GM12878 (cell line): ENCODE measurements around the gene IMMT. TPM values are rescaled to one million over a fixed set of nuclear protein-coding genes. Genes with fewer than 3 reads are reported as not detected.
A peak's percentile ranks its signal among the peaks of the same experiment; 100 is the strongest.

Experiments
- ATAC-seq: fragments of 200-7000 bp; cut with Tn5 transposase; 3 replicates; pipeline ENCODE4 v1.9.1; 2020; ENCODE audit warnings: mild to moderate bottlenecking, moderate library complexity
- BruUV-seq: library from RNA; stranded (reverse); fragments of 400-500 nt; replicated peaks from 2 replicates; lab custom pipeline; 2021; lab: Mats Ljungman, UMichigan
- CTCF ChIA-PET: fragments of 300-600 bp; sonication (Branson Sonifier 250); formaldehyde crosslinking; extraction: SDS; loops from one replicate; lab custom pipeline; 2021; ENCODE audit warnings: inconsistent platforms; lab: Yijun Ruan, JAX
- POLR2A ChIA-PET: fragments of 350-600 bp; formaldehyde crosslinking; extraction: SDS; loops from one replicate; lab custom pipeline; 2021; ENCODE audit warnings: inconsistent platforms; lab: Charles Lee
- RAD21 ChIA-PET: fragments of 300-600 bp; sonication (Branson Sonifier 250); formaldehyde crosslinking; loops from one replicate; lab custom pipeline; 2023; ENCODE audit warnings: antibody characterized with exemption; ENCODE audit not compliant: unreplicated experiment; lab: Charles Lee
- SMC1A ChIA-PET: fragments of 300-600 bp; sonication (Branson Sonifier 250); formaldehyde crosslinking; loops from one replicate; lab custom pipeline; 2023; ENCODE audit not compliant: unreplicated experiment, uncharacterized antibody; lab: Charles Lee
- DNase-seq: peaks from one replicate; pipeline ENCODE4 v3.0.0-alpha.2; 2011; ENCODE audit warnings: low read depth, low spot score
- FAIRE-seq: peaks from 3 replicates; lab custom pipeline; 2011; peaks lifted over from hg19 to GRCh38; lab: Jason Lieb, UNC
- H2AFZ ChIP-seq: 2 replicates; pipeline ENCODE4 v1.6.0; 2011; ENCODE audit warnings: low read depth, low read length, control low read depth; ENCODE audit not compliant: control insufficient read depth
- H3K27ac ChIP-seq: 2 replicates; pipeline ENCODE4 v1.5.1; 2011; ENCODE audit warnings: control low read depth; ENCODE audit not compliant: control insufficient read depth, insufficient read depth
- H3K27me3 ChIP-seq, 2 experiments: replicated peaks in 1 of 2; 2 replicates each; pipeline versions ENCODE4 v1.6.0 to v1.6.1; 2011; ENCODE audit warnings: low read length in 1 of 2; ENCODE audit not compliant: control insufficient read depth in 2 of 2, insufficient read depth in 2 of 2
- H3K36me3 ChIP-seq, 2 experiments: 2 replicates each; pipeline ENCODE4 v1.5.1; 2011; ENCODE audit warnings: low read length in 1 of 2; ENCODE audit not compliant: control insufficient read depth in 2 of 2, insufficient read depth in 2 of 2
- H3K4me1 ChIP-seq: 2 replicates; pipeline ENCODE4 v1.6.1; 2011; ENCODE audit warnings: mild to moderate bottlenecking, low read length, moderate library complexity, mixed read lengths; ENCODE audit not compliant: control insufficient read depth, insufficient read depth
- H3K4me2 ChIP-seq: 2 replicates; pipeline ENCODE4 v1.6.0; 2011; ENCODE audit warnings: control low read depth; ENCODE audit not compliant: control insufficient read depth, insufficient read depth
- H3K4me3 ChIP-seq: fragments of 200-600 bp; sonication (generic); 2 replicates; pipeline ENCODE4 v1.5.1; 2016
- H3K79me2 ChIP-seq: 2 replicates; pipeline ENCODE4 v1.6.0; 2011; ENCODE audit warnings: low read length; ENCODE audit not compliant: control insufficient read depth, insufficient read depth
- H3K9ac ChIP-seq: 2 replicates; pipeline ENCODE4 v1.8.0; 2011; ENCODE audit warnings: low read length, control low read depth, mixed read lengths; ENCODE audit not compliant: control insufficient read depth, insufficient read depth
- H3K9me3 ChIP-seq: replicated peaks from 3 replicates; pipeline ENCODE4 v1.5.1; 2011; ENCODE audit warnings: mild to moderate bottlenecking, low read length; ENCODE audit not compliant: control insufficient read depth, insufficient read depth
- H4K20me1 ChIP-seq: 2 replicates; pipeline ENCODE4 v1.6.0; 2011; ENCODE audit not compliant: control insufficient read depth, insufficient read depth
- IKZF2 ChIP-seq, 2 experiments: fragments of 450-650 bp; IDR thresholded peaks; 2 replicates each; pipeline ENCODE4 v1.6.1; 2017; ENCODE audit warnings: mild to moderate bottlenecking in 2 of 2, moderate library complexity in 2 of 2
- IRF4 ChIP-seq: IDR thresholded peaks from 2 replicates; pipeline ENCODE4 v1.6.1; 2011; ENCODE audit warnings: low read depth, low read length
- SPI1 ChIP-seq: IDR thresholded peaks from 2 replicates; pipeline ENCODE4 v1.6.1; 2011; ENCODE audit warnings: low read depth, mild to moderate bottlenecking, low read length, moderate library complexity, borderline replicate concordance; ENCODE audit not compliant: insufficient read depth
- WRNIP1 ChIP-seq: IDR thresholded peaks from 2 replicates; pipeline ENCODE4 v1.6.1; 2011; ENCODE audit warnings: low read depth, low read length, improper control_type of control experiment, borderline replicate concordance
- WGBS: methylation state at CpG from one replicate; pipeline ENCODE4 v1.1.6; 2016; ENCODE audit warnings: low lambda C conversion rate; ENCODE audit not compliant: insufficient replicate concordance, insufficient coverage; ENCODE audit errors: missing lambda C conversion rate; 5-methylcytosine and 5-hydroxymethylcytosine counted together
- in situ Hi-C: fragments of 300-500 bp; cut with MboI; formaldehyde crosslinking; loops from 9 replicates; pipeline ENCODE4 v1.14.3; 2018; ENCODE audit warnings: mixed read lengths
- intact Hi-C: fragments of 100-400 bp; cut with micrococcal nuclease; formaldehyde crosslinking; loops from one replicate; pipeline ENCODE4 v1.14.2; 2022; ENCODE audit not compliant: unreplicated experiment
- polyA plus RNA-seq, 11 experiments: library from polyadenylated mRNA; depleted of rRNA in 4 of 11; unstranded in 6 of 11; stranded (reverse) in 5 of 11; fragments of >200 nt; fragmentation: Nextera tagmentation in 4 of 11; fragmentation: Illumina TruSeq in 1 of 11; extraction: Ambion mirVana in 4 of 11; extraction: Trizol in 1 of 11; gene quantifications; 1 replicate in 1 of 11; 2 replicates in 10 of 11; pipeline versions ENCODE4 v1.2.1 to v1.2.3, GENCODE V29; 2011 to 2016; ENCODE audit warnings: inconsistent platforms in 2 of 11, missing spikeins in 2 of 11, low read depth in 1 of 11
- total RNA-seq, 4 experiments: library from RNA; depleted of rRNA in 3 of 4; stranded (reverse); fragments of >200 nt in 3 of 4; fragmentation: Illumina TruSeq in 1 of 4; extraction: Trizol in 1 of 4; gene quantifications; 2 replicates each; pipeline versions ENCODE4 v1.2.1 to v1.2.3, GENCODE V29; 2013 to 2021
- TF ChIP-seq, protein P1 (sequence below): IDR thresholded peaks from 2 replicates; pipeline ENCODE4 v1.6.1; 2012; ENCODE audit warnings: low read depth, low read length, improper control_type of control experiment

Gene IMMT
- total and polyA plus RNA-seq, 10 of the 15 experiments (the other 5 are each of a cell fraction or from before 2014, with no cell fraction given) = 78.4 to 149 (median 98.7) TPM

DNA sequence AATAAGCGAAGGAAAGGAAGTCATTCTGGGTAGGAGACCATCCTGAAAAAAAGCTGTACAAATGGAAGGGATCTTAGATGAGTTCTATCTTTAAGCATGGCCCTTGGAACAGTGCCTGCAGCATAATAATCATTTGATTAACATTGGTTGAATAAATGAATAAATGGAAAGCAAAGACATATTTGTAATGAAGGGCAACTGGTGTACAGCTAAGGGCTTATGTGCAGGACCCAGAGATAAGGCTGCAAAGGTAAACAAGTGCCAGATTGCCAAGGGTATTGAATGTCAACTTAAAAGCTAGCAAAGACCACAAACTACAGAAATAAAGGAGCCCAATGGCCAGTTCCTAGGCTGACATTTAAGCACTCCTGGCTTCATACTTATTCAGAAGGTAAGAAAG, 19.4 kb downstream of the IMMT start:
- Histone ChIP-seq H3K4me2 (no peak overlapping the region), H3K27ac (no peak overlapping the region), H3K9ac (no peak overlapping the region), H3K4me3 (no peak overlapping the region), H4K20me1 (no peaks in the 10 kb centered on the region), H3K27me3 (no peaks in the 10 kb centered on the region), H3K4me1 (peaks cover 5% of the 10 kb centered on the region; the same call in 1 of the 2 replicates), H2AFZ (no peak overlapping the region), H3K9me3 (no peaks in the 10 kb centered on the region), H3K36me3 (peaks cover 4 to 32% of the 10 kb centered on the region in 2 experiments; a peak in 3 of 4 replicates), H3K79me2 (peaks cover under 1% of the 10 kb centered on the region)
- in situ Hi-C loops = no loop called here
- POLR2A ChIA-PET = no interaction called here
- SMC1A ChIA-PET = interaction anchor here (1.0 to 1.8 kb wide), 3 partner anchors 10 to 447 kb away, joined by 3 to 9 read pairs (median 3); no protein-coding TSS in a partner anchor
- CTCF ChIA-PET = interaction anchor here (0.9 to 1.7 kb wide), 2 partner anchors 10 to 17 kb away, joined by 4 read pairs; no protein-coding TSS in a partner anchor
- FAIRE-seq (no peak), DNase-seq (no peak), ATAC-seq (no peak)
- intact Hi-C loops = no loop called here
- RAD21 ChIA-PET = no interaction called here
- no TSS peak for BruUV-seq
- WGBS = 86% methylated on average over 1 of the region's 1 CpG
- TF ChIP-seq WRNIP1 (no peak), IRF4 (no peak)

DNA sequence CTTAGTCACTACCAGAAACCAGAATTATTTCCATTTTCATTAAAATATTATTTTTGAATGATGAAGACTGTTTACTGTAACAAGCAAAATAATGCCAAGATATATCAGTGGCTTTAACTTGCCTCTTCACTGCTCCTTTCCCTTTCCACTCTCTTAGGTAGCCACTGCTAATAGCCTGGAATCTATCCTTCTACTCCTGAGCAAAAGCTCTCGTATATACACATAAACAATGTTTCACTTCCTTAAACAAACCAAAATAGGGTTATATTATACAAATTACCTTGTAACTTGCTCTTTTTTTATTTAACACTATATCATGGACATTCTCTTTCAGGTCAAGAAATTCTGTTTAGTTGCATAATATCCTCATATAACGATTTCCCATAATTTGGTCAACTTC, 20.8 kb downstream of the IMMT start:
- no peak overlapping the region for H3K4me3 ChIP-seq
- H3K79me2 ChIP-seq = no peaks in the 10 kb centered on the region; the same call in 1 of the 2 replicates
- H3K27me3 ChIP-seq = no peaks in the 10 kb centered on the region
- FAIRE-seq = no peak
- intact Hi-C loops = no loop called here
- H3K4me2 ChIP-seq = no peak overlapping the region
- WGBS = 20% methylated on average over 2 of the region's 2 CpGs
- peaks cover 5% of the 10 kb centered on the region; the same call in 1 of the 2 replicates for H3K4me1 ChIP-seq
- no peak overlapping the region for H3K27ac ChIP-seq
- in situ Hi-C loops = no loop called here
- ChIA-PET CTCF (no interaction called here), POLR2A (no interaction called here), RAD21 (no interaction called here), SMC1A (no interaction called here)
- TF ChIP-seq IKZF2 (IDR thresholded peaks at IDR 0.05) (peak; percentile 44; a peak in 1 of 4 replicates), SPI1 (peak; percentile 62)
- TF ChIP-seq, protein P1, sequence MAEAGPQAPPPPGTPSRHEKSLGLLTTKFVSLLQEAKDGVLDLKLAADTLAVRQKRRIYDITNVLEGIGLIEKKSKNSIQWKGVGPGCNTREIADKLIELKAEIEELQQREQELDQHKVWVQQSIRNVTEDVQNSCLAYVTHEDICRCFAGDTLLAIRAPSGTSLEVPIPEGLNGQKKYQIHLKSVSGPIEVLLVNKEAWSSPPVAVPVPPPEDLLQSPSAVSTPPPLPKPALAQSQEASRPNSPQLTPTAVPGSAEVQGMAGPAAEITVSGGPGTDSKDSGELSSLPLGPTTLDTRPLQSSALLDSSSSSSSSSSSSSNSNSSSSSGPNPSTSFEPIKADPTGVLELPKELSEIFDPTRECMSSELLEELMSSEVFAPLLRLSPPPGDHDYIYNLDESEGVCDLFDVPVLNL = no peak
- BruUV-seq = no TSS peak
- no peak overlapping the region for H3K9ac ChIP-seq
- peak; percentile 64 for ATAC-seq
- no peaks in the 10 kb centered on the region for H3K9me3 ChIP-seq
- H4K20me1 ChIP-seq = no peaks in the 10 kb centered on the region
- no peak for DNase-seq
- H3K36me3 ChIP-seq = peaks cover 4 to 32% of the 10 kb centered on the region in 2 experiments; a peak in 3 of 4 replicates
- no peak overlapping the region for H2AFZ ChIP-seq
